ENCODE results near the gene ABHD2.

GRCh38 chr15:89167267-89168176 lies 79.3 kb downstream of the ABHD2 start:
- TF ChIP-seq POLR2A (IDR thresholded peaks at IDR 0.05) (no peak), CTCF (IDR thresholded peaks at IDR 0.05) (no peak)
